Hepatocyte (in vitro differentiated cells): ENCODE data around the gene RNLS. TPM values are rescaled to one million over a fixed set of nuclear protein-coding genes. Genes with fewer than 3 reads are reported as not detected.
"Not testable (repeated sequence)": the region's sequence is repeated elsewhere in the genome, so short reads cannot be mapped to it uniquely, and the experiment has no call there.

Experiments
- DNase-seq: peaks from one replicate; pipeline ENCODE4 v3.0.0-alpha.2; 2016; ENCODE audit warnings: low spot score
- H2AFZ ChIP-seq: fragments of 200-600 bp; sonication (generic); 2 replicates; pipeline ENCODE4 v1.6.0; 2016; ENCODE audit warnings: antibody characterized with exemption, mild to moderate bottlenecking
- H3K27ac ChIP-seq: fragments of 200-600 bp; sonication (generic); 2 replicates; pipeline ENCODE4 v1.5.1; 2016; ENCODE audit warnings: mild to moderate bottlenecking
- H3K27me3 ChIP-seq: fragments of 200-600 bp; sonication (generic); 2 replicates; pipeline ENCODE4 v1.6.1; 2016
- H3K36me3 ChIP-seq: fragments of 200-600 bp; sonication (generic); replicated peaks from 2 replicates; pipeline ENCODE4 v1.5.1; 2016; ENCODE audit warnings: low read depth; ENCODE audit not compliant: insufficient read depth
- H3K4me1 ChIP-seq: fragments of 200-600 bp; sonication (generic); 2 replicates; pipeline ENCODE4 v1.5.1; 2016; ENCODE audit warnings: mild to moderate bottlenecking, moderate library complexity; ENCODE audit not compliant: insufficient read depth
- H3K4me2 ChIP-seq: fragments of 200-600 bp; sonication (generic); 2 replicates; pipeline ENCODE4 v1.6.0; 2016
- H3K4me3 ChIP-seq: fragments of 200-600 bp; sonication (generic); 2 replicates; pipeline ENCODE4 v1.5.1; 2016; ENCODE audit warnings: mild to moderate bottlenecking
- H3K79me2 ChIP-seq: fragments of 200-600 bp; sonication (generic); 2 replicates; pipeline ENCODE4 v1.6.0; 2017; ENCODE audit warnings: mild to moderate bottlenecking
- H3K9me2 ChIP-seq: fragments of 200-600 bp; sonication (generic); replicated peaks from 2 replicates; pipeline ENCODE4 v1.6.0; 2017; ENCODE audit warnings: mild to moderate bottlenecking; ENCODE audit not compliant: insufficient read depth
- H3K9me3 ChIP-seq: fragments of 200-600 bp; sonication (generic); 2 replicates; pipeline ENCODE4 v1.5.1; 2016; ENCODE audit warnings: low read depth, mild to moderate bottlenecking
- H4K20me1 ChIP-seq: fragments of 200-600 bp; sonication (generic); 2 replicates; pipeline ENCODE4 v1.6.0; 2016; ENCODE audit warnings: mild to moderate bottlenecking; ENCODE audit not compliant: insufficient read depth, poor library complexity, severe bottlenecking
- CTCF ChIP-seq: fragments of 200-600 bp; sonication (generic); IDR thresholded peaks from 2 replicates; pipeline ENCODE4 v1.5.1; 2016; ENCODE audit warnings: antibody characterized with exemption, mild to moderate bottlenecking; ENCODE audit not compliant: poor library complexity
- EZH2 ChIP-seq: fragments of 200-600 bp; sonication (generic); IDR thresholded peaks from 2 replicates; pipeline ENCODE4 v1.6.1; 2016; ENCODE audit warnings: antibody characterized with exemption, mild to moderate bottlenecking, borderline replicate concordance
- EZH2phosphoT487 ChIP-seq: fragments of 200-600 bp; sonication (generic); IDR thresholded peaks from one replicate; pipeline ENCODE4 v1.6.1; 2018; ENCODE audit warnings: antibody characterized with exemption, mild to moderate bottlenecking, low read depth, moderate library complexity; ENCODE audit not compliant: unreplicated experiment, severe bottlenecking
- WGBS: methylation state at CpG from one replicate; pipeline ENCODE4 v1.1.6; 2016; ENCODE audit warnings: low lambda C conversion rate; ENCODE audit errors: missing lambda C conversion rate; 5-methylcytosine and 5-hydroxymethylcytosine counted together
- polyA plus RNA-seq: library from polyadenylated mRNA; unstranded; fragments of >200 nt; fragmentation: Nextera tagmentation; extraction: Ambion mirVana; gene quantifications from 2 replicates; pipeline ENCODE4 v1.2.1, GENCODE V29; 2016
- total RNA-seq: library from RNA; depleted of rRNA; stranded (reverse); fragments of >200 nt; gene quantifications from 2 replicates; pipeline ENCODE4 v1.2.3, GENCODE V29; 2014

The RNLS gene
- total and polyA plus RNA-seq, 2 experiments from 2014 or later = 12.8 to 14.9 TPM

GRCh38 chr10:88311264-88311663, 271.9 kb downstream of the RNLS start:
- Histone ChIP-seq H3K27me3 (no peaks in the 10 kb centered on the region), H3K4me2 (no peak overlapping the region), H3K9me2 (no peaks in the 10 kb centered on the region), H3K4me3 (no peak overlapping the region), H4K20me1 (no peaks in the 10 kb centered on the region), H3K36me3 (no peaks in the 10 kb centered on the region), H3K79me2 (no peaks in the 10 kb centered on the region), H2AFZ (no peak overlapping the region), H3K27ac (no peak overlapping the region), H3K4me1 (no peaks in the 10 kb centered on the region), H3K9me3 (no peaks in the 10 kb centered on the region)
- 76% methylated on average over 1 of the region's 1 CpG for WGBS
- DNase-seq = no peak
- TF ChIP-seq CTCF = no peak
- TF ChIP-seq EZH2 = no peak
- TF ChIP-seq EZH2phosphoT487 = no peak

GRCh38 chr10:88309365-88309764, 273.8 kb downstream of the RNLS start:
- no peaks in the 10 kb centered on the region for H3K4me1 ChIP-seq
- H2AFZ ChIP-seq = no peak overlapping the region
- H3K4me3 ChIP-seq = no peak overlapping the region
- no peaks in the 10 kb centered on the region for H3K36me3 ChIP-seq
- H3K4me2 ChIP-seq = no peak overlapping the region
- DNase-seq = no peak
- no peaks in the 10 kb centered on the region for H3K27me3 ChIP-seq
- H4K20me1 ChIP-seq = no peaks in the 10 kb centered on the region
- no peaks in the 10 kb centered on the region for H3K79me2 ChIP-seq
- H3K9me3 ChIP-seq = no peaks in the 10 kb centered on the region
- H3K27ac ChIP-seq = no peak overlapping the region
- TF ChIP-seq EZH2phosphoT487 = no peak
- no peak for TF ChIP-seq CTCF
- no peak for TF ChIP-seq EZH2
- WGBS = 90% methylated on average over 3 of the region's 3 CpGs
- no peaks in the 10 kb centered on the region for H3K9me2 ChIP-seq

GRCh38 chr10:88308361-88308760, 274.8 kb downstream of the RNLS start:
- not testable (repeated sequence) for H3K4me1 ChIP-seq, H3K4me3 ChIP-seq, DNase-seq, H3K9me3 ChIP-seq, H3K27ac ChIP-seq, H3K27me3 ChIP-seq, H3K79me2 ChIP-seq, H3K4me2 ChIP-seq, H3K36me3 ChIP-seq, H3K9me2 ChIP-seq, H4K20me1 ChIP-seq, H2AFZ ChIP-seq
- WGBS = 94% methylated on average over 2 of the region's 2 CpGs

- no peaks in the 10 kb centered on the region for H3K79me2 ChIP-seq
- no peaks in the 10 kb centered on the region for H3K9me2 ChIP-seq
- no peaks in the 10 kb centered on the region for H3K9me3 ChIP-seq
- no peak overlapping the region for H2AFZ ChIP-seq
- no peaks in the 10 kb centered on the region for H3K27me3 ChIP-seq
- no peak overlapping the region for H3K4me2 ChIP-seq
- no peaks in the 10 kb centered on the region for H4K20me1 ChIP-seq
- H3K36me3 ChIP-seq = no peaks in the 10 kb centered on the region
- no peaks in the 10 kb centered on the region for H3K4me1 ChIP-seq
- DNase-seq = no peak
- H3K27ac ChIP-seq = no peak overlapping the region
- TF ChIP-seq CTCF = no peak
- no peak for TF ChIP-seq EZH2
- no peak for TF ChIP-seq EZH2phosphoT487
- no peak overlapping the region for H3K4me3 ChIP-seq
Measured at GRCh38 chr10:88299787-88300186, 283.3 kb downstream of the RNLS start.
